Inferior parietal cortex (tissue), 1 donor: Measurements from ENCODE around the gene KRTAP5-11.
"Not testable (repeated sequence)": the region's sequence is repeated elsewhere in the genome, so short reads cannot be mapped to it uniquely, and the experiment has no call there.

Experiments used
- DNase-seq: peaks from one replicate; pipeline ENCODE4 v3.0.0-alpha.2; 2016; ENCODE audit errors: extremely low spot score

KRTAP5-11 gene

DNA sequence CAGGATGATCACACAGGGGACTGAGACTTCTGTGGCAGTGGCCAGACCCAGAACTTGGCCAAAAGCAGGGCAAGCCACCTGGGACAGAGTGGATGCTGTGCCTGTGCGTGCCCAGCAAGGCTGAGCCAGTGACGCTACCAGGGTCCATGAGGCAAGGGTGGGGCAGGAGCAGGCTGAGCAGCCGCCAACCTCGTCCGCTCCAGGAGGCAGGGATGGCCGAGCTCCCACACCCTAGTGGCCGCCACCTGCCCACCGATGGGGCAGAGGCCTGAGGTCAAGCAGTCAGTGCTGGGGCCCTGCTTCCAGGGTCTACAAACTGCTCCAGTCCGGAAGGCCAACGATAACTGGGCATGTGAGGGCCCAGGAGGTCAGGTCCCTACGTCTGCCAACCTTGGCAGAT lies 27.2 kb downstream of the KRTAP5-11 start:
- DNase-seq = no peak

- DNase-seq = no peak
Measured at GRCh38 chr11:71554996-71555395, 27.7 kb downstream of the KRTAP5-11 start.

DNA sequence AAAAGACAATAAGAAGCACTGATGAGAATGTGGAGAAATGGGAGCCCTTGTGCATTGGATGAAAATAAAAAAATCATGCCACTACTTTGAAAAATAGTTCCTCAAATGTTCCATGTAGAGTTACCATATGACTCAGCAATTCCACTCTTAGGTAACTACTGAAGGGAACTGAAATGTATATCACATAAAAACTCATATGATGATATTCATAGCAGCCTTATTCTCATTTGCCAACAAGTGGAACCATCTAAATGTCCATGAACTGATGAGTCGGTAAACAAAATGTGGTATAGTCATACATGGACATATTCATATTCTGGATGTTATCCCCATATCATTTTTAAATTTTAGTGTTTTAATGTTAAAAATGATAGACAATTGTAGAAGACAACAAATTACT lies 31.0 kb downstream of the KRTAP5-11 start:
- DNase-seq = no peak

- no peak for DNase-seq
Measured at GRCh38 chr11:71548716-71549151, 33.9 kb downstream of the KRTAP5-11 start.

DNA sequence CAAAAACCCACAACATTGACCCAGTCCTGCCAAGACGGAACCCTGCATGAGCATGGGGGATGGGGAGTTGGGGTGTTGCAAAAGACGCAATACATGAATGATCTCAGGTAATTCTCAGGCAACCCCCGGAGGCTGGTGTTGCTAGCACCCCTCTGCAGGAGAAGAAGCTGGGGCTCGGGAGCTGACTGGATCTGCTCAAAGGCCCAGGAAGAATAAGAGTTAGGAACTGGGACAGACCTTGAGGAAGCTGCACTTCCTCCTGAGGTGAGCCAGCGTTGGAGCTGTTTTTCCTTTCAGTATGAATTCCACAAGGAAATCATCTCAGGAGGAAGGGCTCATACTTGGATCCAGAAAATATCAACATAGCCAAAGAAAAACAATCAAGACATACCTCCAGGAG lies 34.6 kb downstream of the KRTAP5-11 start, which contains the start of gene KRTAP5-9:
Gene KRTAP5-9, plus strand, starts transcription at position 301 of the 400 bp plus-strand sequence. CDS start 238 bp downstream, outside the sequence.
- DNase-seq = no peak

DNA sequence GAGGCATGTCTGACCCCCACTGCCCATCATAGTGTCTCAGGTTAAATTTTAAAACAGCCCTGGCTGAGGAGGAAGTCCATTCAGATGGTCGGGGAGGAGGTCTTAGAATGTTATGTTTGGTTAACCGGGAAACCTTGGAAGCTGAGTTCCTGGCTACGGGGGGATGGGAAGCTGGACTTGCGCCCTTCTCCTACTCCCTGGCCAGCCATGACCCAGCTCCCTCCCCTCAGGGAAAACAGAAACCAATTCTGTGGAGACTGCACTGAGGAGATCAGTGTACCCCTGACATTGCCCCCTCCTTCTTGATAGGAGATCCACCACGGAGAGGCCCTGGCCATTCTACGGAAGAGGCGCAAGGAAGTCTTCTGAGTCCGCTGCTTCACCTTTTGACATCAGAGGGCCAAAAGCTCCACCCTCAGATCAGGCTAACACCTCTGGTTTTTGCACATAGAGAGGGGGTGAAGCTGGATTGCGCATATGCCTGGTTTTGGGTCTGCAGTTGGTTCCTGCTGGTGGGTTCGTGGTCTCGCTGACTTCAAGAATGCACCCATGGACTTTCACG lies 37.2 kb downstream of the KRTAP5-11 start:
- no peak for DNase-seq

- no peak for DNase-seq
Measured at GRCh38 chr11:71544525-71545214, 38.0 kb downstream of the KRTAP5-11 start.

- no peak for DNase-seq
Measured at GRCh38 chr11:71543866-71544265, 38.8 kb downstream of the KRTAP5-11 start.

DNA sequence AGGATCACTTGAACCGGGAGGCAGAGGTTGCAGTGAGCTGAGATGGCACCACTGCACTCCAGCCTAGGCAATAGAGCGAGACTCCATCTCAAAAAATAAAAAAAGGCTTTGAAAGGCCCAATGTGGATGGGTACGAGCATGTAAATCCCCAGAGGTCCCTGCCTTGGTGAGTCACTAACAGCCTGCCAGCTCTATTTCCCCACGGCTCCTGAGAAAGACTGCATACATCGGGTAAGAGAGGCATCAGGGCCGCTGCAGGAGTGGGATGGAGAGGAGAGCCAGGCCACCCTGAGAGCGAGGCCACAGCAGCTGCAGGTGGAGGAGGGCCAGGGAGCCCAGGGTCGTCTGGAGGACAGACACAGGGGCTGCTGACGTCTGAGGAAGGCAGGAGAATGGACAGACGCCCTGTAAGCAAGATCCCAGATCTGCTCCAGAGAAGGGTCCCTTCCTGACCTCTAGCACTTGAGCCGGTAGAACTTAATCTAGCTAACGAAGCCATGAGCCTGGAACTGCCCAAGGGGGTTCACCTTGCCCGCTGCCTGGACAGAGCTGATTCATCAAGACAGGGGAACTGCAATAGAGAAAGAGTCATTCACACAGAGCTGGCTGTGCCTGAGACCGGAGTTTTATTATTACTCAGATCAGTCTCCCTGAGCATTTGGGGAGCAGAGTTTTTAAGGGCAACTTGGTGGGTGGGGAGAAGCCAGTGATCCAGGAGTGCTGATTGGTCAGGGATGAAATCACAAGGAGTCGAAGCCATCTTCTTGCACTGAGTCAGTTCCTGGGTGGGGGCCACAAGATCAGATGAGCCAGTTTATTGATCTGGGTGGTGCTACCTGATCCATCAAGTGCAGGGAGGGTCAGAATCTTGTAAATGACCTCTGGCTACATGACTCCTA lies 39.5 kb downstream of the KRTAP5-11 start:
- DNase-seq = no peak

DNA sequence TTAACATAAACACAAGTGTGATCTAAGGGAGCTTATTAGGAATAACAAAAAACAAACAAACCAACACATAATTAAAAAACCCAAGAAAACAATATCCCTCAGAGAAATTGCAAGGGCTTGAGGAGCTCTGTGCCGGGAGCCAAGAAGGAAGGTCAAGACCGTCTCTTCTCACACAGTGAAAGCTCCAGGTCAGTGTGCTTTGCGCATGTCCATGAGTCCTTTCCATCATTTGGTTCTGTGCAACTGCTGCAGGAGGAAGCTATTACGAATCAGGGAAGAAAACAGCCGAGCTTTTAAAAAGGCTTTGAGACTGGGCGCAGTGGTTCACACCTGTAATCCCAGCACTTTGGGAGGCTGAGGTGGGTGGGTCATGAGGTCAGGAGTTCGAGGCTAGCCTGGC lies 40.3 kb downstream of the KRTAP5-11 start:
- DNase-seq = no peak

DNA sequence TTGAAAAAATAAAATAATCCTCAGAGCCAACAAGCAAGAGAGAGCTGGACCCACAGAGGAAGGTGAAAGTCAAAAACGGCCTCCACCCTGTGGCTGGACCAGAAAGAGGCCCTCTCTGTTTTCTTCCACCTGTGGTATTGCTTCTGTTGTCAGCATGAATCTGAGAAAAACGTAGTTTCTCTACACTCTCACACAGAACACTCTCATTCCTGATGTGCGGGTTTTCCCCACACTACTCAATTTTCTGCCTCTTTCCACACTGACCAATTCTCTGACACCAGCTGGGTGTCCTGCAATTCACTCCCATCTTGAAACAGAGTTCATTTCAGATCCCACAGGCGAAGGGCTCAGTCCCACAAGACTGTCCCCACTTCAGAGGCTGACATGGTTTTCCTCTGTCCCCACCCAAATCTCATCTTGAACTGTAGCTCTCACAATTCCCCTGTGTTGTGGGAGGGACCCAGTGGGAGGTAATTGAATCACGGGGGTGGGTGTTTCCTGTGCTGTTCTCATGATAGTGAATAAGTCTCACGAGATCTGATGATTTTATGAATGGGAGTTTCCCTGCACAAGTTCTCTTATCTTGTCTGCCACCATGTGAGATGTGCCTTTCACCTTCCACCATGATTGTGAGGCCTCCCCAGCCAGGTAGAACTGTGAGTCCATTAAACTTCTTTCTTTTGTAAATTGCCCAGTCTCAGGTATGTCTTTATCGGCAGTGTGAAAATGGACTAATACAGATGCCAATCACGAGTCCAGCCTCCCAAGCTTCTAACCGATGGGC lies 42.0 kb downstream of the KRTAP5-11 start:
- DNase-seq = not testable (repeated sequence)

DNA sequence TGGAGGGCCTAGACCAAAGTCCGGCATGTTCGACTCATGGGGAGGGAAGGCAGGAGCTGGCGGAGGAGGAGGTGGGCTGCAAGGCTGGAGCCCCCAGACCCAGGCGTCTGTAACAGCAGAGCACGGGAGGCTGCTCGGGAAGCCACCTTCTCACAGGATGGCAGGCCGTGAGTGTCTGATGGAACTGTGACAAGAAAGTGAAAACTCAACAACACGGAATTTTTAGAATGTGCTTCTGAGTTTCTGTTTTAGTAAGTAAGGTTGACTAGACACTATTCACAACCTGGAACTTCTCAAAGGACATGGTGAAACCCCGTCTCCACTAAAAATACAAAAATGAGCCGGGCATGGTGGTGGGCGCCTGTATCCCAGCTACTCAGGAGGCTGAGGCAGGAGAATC lies 42.7 kb downstream of the KRTAP5-11 start:
- DNase-seq = not testable (repeated sequence)

DNA sequence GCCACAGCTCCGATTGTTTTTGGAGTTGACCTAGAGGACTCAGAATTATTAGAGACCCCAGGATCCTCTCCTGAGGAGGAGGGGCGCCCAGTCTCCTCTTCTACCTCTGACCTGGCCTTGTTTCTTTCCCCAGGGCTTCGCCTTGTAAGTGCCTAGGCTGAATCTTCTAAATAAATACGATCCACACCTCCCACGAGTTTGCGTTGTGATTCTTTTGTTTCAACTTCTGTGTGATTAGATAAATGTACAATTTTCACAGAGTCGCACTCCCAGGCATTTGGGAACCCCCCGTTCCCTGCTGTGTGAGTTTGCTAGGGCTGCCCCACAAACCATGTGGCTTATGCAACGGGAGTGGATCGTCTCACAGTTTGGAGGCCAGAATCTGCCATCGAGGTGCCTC lies 43.7 kb downstream of the KRTAP5-11 start:
- no peak for DNase-seq

DNA sequence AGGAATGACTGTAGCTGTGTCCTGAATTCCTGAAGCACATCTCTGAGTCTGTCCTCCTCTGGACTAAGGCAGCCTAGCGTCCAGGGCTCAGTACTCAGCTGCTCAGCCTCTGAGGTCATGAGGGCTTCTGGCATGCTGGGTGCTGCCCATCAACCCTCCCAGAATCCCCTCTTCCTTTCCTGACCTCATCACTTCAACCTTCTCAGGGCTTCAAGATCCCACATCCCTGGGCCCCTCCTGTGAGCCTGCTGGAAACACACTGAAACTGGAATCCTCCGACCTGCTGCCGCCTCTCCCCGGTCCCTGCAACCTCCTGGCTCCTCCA lies 44.0 kb downstream of the KRTAP5-11 start:
- no peak for DNase-seq

DNA sequence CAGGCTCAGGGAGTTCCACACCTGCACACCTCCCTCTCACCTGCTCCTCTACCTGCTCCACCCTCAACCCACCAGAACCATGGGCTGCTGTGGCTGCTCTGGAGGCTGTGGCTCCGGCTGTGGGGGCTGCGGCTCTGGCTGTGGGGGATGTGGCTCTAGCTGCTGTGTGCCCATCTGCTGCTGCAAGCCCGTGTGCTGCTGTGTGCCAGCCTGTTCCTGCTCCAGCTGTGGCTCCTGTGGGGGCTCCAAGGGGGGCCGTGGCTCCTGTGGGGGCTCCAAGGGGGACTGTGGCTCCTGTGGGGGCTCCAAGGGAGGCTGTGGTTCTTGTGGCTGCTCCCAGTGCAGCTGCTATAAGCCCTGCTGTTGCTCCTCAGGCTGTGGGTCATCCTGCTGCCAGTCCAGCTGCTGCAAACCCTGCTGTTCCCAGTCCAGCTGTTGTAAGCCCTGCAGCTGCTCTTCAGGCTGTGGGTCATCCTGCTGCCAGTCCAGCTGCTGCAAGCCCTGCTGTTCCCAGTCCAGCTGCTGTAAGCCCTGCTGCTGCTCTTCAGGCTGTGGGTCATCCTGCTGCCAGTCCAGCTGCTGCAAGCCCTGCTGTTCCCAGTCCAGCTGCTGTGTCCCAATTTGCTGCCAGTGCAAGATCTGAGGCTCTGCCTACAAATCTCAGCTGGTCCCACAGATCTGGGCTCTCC lies 44.6 kb downstream of the KRTAP5-11 start, which contains the start of gene KRTAP5-8:
Gene KRTAP5-8, plus strand, starts transcription at position 49 of the 689 bp plus-strand sequence. Its CDS starts 31 bp downstream, at position 80.
- not testable (repeated sequence) for DNase-seq

GRCh38 chr11:71537537-71537936 lies 45.1 kb downstream of the KRTAP5-11 start:
- no peak for DNase-seq

GRCh38 chr11:71535825-71536224 lies 46.9 kb downstream of the KRTAP5-11 start:
- no peak for DNase-seq

- not testable (repeated sequence) for DNase-seq
Measured at GRCh38 chr11:71534711-71535608, 47.7 kb downstream of the KRTAP5-11 start.

DNA sequence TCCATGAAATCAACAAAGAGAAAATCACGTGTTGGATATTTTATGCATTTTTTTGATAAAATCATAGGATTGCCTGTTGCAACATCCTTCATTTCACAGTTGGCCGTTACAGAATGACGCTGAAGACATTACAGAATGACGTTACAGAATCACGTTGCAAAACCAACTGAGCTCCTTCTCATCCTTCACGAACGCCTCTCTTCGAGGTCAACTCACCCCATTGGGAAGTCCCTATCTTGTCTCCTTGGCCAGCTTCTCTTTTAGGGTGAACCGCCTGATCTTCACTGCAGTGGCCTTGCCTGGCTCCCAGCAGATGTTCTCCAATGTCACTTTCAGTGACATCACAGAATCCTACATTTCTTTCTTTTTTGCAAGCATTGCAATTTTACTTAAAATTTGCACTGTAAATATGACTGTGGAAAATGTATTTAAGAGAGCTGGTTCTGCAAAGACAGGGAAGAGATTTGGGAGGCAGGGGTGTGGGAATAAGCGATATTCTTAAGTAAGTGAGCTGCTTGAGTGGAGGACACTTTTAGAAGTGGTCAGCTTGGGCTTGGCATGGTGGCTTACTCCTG lies 50.6 kb downstream of the KRTAP5-11 start:
- DNase-seq = no peak
